Measurements from ENCODE around the gene ACACA.
"Not testable (repeated sequence)": the region's sequence is repeated elsewhere in the genome, so short reads cannot be mapped to it uniquely, and the experiment has no call there.

Gene ACACA

DNA sequence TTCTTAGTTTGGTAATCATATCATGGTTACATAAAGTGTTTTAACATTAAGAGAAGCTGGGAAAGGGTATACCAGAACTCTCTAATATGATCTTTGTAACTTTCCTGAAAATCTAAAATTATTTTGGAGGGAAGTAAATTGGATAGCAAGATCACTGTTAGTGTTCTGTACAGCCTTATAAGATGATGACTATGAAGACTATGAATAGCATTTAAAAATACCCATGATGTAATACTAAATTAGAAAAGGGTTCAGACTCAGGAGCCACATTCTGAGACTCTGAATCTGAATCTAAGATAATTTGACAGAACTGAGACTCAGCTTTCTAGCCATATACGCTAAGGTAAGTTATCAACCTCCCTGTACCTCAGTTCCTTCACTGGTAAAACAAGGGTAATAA is 238.9 kb downstream of the ACACA start:
- DNase-seq = no peak

- no peak for DNase-seq
Measured at GRCh38 chr17:37164057-37164456, 242.6 kb downstream of the ACACA start.

GRCh38 chr17:37162800-37163199 is 243.8 kb downstream of the ACACA start:
- DNase-seq = no peak

GRCh38 chr17:37160944-37161343 is 245.7 kb downstream of the ACACA start:
- DNase-seq = no peak

DNA sequence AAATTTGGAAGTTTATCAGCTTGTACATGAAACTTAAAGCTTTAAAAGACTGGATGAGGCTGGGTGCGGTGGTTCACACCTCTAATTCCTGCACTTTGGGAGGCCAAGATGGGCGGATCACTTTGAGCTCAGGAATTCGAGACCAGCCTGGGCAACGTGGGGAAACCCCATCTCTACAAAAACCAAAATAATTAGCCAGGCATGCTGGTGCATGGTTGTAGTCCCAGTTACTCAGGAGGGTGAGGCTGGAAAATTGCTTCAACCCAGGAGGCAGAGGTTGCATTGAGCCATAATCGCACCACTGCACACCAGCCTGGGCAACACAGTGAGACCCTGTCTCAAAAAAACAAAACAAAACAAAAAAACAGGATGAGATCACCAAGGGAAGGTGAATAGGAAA is 248.3 kb downstream of the ACACA start:
- no peak for DNase-seq

- DNase-seq = no peak
Measured at GRCh38 chr17:37148156-37148555, 258.5 kb downstream of the ACACA start.

DNA sequence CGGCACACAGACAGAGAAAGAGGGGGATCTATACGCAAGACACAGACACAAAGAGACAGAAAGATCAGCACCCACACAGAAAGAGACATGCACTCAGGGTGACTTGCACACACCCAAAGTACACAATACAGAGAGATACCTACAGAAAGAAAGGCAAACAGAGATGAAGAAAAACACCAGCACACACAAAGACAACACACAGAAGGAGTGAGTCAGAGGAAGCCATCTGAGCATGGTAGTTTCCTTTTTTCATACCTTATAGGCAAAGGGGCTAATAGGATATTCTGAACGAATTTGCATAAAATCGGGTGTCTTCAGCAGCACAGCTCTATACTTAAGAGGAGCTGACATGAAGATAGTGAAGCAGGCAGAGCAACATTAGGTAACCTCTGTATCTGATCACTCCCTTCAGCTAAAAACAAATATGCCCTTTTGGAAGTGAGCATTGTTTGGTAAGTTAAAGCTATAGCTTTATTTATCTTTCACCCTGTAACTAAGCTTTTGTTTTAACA is 259.3 kb downstream of the ACACA start:
- DNase-seq = no peak

- no peak for DNase-seq
Measured at GRCh38 chr17:37146086-37147064, 260.3 kb downstream of the ACACA start.

GRCh38 chr17:37144075-37144701 is 262.4 kb downstream of the ACACA start:
- no peak for DNase-seq

GRCh38 chr17:37143558-37143957 is 263.1 kb downstream of the ACACA start:
- not testable (repeated sequence) for DNase-seq

DNA sequence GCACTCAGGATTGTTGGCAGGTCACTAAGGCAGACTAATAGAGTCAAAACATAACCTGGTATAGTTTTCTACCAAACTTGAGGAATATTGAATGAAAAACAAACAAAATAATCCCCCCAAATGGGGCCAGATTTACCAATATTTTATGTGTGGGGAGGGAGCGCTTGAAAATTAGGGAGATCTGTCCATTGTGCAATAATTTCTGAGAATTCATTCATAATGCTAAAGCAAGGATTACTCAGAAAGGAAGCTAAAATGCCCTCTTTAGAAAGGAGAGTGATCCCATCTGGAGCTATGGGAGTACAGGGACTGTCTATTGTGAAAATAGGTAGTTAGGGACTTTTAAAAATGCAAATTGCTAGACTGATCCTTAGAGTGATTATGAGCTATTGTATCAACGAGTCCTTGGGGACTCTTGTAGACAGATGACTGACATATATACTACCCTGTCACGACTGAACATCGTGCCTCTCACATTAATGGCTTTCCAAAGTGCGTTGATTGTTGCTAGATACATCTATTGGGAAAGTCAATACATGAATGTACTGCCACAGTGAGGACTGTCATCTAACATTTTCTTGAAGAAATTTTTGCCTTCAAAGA is 264.2 kb downstream of the ACACA start:
- no peak for DNase-seq

GRCh38 chr17:37138571-37139120 is 268.0 kb downstream of the ACACA start:
- no peak for DNase-seq

- DNase-seq = no peak
Measured at GRCh38 chr17:37137906-37138514, 268.6 kb downstream of the ACACA start.

GRCh38 chr17:37137070-37137610 is 269.5 kb downstream of the ACACA start:
- DNase-seq = no peak

DNA sequence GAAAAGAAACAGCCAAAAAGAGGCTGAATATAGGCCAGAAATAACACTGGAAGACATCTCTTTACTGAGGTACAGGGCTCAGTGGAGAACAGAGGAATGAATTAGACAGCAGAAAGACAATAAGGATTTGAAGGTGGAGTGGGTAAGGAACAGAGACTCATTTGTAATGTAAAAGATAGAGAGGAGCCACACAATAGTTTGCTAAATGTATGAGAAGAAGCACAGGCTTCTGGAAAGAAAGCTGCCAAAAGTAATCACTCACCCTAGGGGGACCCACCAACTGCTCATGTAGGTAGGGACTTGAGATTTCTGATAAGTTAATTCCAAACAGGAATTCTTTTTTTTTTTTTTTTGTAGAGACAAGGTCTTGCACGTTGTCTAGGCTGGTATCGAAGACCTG is 271.1 kb downstream of the ACACA start:
- no peak for DNase-seq

- no peak for DNase-seq
Measured at GRCh38 chr17:37134050-37134449, 272.6 kb downstream of the ACACA start.

DNA sequence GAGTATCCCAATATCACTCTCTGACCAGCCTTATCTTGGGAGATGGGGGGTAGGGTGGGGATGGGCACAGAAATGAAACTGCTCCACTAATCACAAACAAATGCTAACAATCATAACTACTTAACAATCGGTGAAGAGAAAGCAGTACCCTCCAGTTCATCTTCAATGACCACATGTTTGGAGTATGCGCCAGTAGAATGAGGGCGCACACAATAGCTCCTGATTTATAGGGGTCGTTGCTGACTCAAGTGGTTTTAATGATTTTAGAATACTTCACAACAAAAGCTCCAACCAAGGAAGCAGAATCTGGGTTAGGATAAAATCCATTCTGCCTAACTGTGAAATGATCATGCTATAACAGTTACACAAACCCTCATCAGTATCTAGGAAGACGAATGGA is 273.5 kb downstream of the ACACA start:
- DNase-seq = no peak

DNA sequence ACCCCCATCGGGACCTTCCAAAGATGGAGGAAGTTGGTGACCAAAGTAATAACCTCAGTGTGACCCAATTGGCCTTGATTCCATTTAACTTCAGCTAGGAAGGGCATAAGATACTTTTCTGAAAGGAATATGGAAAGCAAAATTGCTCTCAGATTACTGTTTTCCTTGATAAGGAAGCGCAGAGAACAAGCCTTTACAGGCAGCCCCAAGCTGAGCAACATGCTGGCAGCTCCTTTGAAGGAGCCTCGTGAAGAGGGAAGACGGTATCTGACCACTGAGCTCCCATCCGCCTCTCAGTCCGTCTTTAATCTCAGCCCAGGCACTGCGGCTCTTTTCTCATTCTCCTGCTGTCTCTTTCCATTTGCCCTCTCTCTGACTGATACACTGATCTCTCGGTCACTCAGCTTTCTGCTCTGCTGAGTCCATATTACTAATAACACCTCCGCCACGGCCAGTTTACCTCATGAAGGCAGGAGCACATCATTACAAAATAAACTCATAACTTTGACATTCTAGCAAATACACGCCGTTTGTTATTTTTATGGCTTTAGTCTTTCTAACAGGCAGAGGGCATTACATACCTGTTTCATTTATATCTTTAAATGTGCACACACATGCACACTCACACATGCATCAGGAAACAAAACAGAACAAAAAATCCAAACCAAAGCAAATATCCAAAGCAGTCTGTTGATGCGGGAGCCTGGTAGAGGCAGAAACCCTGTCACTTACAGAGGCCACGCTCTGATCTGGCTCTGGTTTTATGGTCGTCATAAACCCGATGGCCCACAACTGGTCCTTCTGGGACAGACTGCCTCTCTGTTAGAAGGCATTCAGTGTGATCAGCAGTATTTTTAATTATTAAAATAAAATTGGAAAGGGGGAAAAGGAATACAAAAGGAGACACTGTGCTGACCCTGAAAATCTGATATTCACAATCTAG is 274.7 kb downstream of the ACACA start:
- no peak for DNase-seq

- no peak for DNase-seq
Measured at GRCh38 chr17:37130984-37131446, 275.6 kb downstream of the ACACA start.

DNA sequence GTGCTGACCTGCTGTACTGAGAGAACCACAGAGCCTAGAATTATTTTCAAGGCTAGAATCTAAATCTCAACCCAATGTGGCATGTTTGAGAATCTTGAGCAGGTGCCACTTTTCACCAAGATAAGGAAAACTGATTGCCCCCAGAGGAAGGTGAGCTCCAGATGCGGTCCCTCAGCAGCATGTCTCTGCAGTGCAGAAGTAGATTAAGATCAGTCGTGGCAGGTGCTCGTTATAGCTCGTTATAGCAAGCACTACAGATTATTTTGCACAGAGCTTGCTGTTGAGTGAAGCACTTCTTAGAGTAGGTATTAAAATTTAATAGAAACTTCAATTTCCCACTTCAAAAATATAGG is 281.8 kb downstream of the ACACA start:
- DNase-seq = no peak
